ENCODE measurements around the gene PPP1R37. TPM values are rescaled to one million over a fixed set of nuclear protein-coding genes. Genes with fewer than 3 reads are reported as not detected.

The PPP1R37 gene
- total and polyA plus RNA-seq, 2 of the 13 experiments (the other 11 are each of a cell fraction or from before 2014, with no cell fraction given) = 9.0 to 14.3 TPM

DNA sequence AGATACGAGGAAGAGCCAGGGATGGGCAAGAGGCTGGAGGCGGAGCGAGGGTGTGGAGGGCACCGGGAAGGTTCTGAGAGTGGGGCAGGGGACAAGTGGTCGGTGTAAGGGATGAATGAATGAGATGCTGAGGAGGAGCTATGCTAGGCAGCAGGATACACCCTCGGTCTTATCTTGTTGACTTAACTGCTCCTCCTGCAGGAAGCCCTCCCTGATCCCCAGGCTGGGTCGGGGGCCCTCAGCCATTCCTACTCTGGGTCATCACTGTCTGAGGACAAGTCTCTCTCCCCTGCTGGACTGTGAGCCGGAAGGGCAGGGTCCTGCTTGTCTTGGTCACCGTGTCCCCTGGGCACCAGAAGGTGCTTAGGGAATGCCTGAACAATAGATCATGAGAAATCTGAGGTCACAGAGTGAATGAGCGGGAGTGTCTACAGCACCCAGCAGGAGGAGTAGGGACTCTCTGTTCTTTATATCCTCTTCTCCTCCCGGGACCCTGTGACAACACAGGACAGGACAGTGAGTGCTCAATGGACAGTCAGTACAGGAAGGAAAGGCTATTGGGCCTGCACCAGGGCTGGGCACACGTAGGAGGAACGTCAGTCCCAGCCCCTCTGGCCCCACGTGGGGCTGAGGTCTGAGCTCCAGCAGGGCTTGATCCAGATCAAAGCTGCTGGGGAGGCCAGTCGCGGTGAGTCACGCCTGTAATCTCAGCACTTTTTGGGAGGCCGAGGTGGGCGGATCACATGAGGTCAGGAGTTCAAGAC is 61.3 kb downstream of the PPP1R37 start (continued):
- TF ChIP-seq, protein P1, sequence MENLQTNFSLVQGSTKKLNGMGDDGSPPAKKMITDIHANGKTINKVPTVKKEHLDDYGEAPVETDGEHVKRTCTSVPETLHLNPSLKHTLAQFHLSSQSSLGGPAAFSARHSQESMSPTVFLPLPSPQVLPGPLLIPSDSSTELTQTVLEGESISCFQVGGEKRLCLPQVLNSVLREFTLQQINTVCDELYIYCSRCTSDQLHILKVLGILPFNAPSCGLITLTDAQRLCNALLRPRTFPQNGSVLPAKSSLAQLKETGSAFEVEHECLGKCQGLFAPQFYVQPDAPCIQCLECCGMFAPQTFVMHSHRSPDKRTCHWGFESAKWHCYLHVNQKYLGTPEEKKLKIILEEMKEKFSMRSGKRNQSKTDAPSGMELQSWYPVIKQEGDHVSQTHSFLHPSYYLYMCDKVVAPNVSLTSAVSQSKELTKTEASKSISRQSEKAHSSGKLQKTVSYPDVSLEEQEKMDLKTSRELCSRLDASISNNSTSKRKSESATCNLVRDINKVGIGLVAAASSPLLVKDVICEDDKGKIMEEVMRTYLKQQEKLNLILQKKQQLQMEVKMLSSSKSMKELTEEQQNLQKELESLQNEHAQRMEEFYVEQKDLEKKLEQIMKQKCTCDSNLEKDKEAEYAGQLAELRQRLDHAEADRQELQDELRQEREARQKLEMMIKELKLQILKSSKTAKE (CRISPR knock-in tag; IDR thresholded peaks at IDR 0.05; ENCODE audit: borderline replicate concordance) = peak; percentile 75; the same call in 1 of the 2 replicates
- peak; percentile 78; the same call in 1 of the 2 replicates for TF ChIP-seq ZNF331 (CRISPR knock-in tag; IDR thresholded peaks at IDR 0.05)
- TF ChIP-seq NFYB (CRISPR knock-in tag; IDR thresholded peaks at IDR 0.05) = peak; percentile 69
- TF ChIP-seq PITX1 (CRISPR knock-in tag; IDR thresholded peaks at IDR 0.05) = peak; percentile 48
- TF ChIP-seq SOX13 (IDR thresholded peaks at IDR 0.05) = no peak
- TF ChIP-seq SOX13 (CRISPR knock-in tag; conservative IDR thresholded peaks at IDR 0.05 in 1 of 2, IDR thresholded peaks at IDR 0.05 in 1 of 2) = peak in 1 of 2 experiments; percentile 64; a peak in 2 of 4 replicates
- TF ChIP-seq, protein P2, sequence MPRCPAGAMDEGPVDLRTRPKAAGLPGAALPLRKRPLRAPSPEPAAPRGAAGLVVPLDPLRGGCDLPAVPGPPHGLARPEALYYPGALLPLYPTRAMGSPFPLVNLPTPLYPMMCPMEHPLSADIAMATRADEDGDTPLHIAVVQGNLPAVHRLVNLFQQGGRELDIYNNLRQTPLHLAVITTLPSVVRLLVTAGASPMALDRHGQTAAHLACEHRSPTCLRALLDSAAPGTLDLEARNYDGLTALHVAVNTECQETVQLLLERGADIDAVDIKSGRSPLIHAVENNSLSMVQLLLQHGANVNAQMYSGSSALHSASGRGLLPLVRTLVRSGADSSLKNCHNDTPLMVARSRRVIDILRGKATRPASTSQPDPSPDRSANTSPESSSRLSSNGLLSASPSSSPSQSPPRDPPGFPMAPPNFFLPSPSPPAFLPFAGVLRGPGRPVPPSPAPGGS (CRISPR knock-in tag; IDR thresholded peaks at IDR 0.05) = 0 out of 2 replicates have a peak, but pooled peaks have one; percentile 32
- TF ChIP-seq, protein P3, sequence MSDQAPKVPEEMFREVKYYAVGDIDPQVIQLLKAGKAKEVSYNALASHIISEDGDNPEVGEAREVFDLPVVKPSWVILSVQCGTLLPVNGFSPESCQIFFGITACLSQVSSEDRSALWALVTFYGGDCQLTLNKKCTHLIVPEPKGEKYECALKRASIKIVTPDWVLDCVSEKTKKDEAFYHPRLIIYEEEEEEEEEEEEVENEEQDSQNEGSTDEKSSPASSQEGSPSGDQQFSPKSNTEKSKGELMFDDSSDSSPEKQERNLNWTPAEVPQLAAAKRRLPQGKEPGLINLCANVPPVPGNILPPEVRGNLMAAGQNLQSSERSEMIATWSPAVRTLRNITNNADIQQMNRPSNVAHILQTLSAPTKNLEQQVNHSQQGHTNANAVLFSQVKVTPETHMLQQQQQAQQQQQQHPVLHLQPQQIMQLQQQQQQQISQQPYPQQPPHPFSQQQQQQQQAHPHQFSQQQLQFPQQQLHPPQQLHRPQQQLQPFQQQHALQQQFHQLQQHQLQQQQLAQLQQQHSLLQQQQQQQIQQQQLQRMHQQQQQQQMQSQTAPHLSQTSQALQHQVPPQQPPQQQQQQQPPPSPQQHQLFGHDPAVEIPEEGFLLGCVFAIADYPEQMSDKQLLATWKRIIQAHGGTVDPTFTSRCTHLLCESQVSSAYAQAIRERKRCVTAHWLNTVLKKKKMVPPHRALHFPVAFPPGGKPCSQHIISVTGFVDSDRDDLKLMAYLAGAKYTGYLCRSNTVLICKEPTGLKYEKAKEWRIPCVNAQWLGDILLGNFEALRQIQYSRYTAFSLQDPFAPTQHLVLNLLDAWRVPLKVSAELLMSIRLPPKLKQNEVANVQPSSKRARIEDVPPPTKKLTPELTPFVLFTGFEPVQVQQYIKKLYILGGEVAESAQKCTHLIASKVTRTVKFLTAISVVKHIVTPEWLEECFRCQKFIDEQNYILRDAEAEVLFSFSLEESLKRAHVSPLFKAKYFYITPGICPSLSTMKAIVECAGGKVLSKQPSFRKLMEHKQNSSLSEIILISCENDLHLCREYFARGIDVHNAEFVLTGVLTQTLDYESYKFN (CRISPR knock-in tag; conservative IDR thresholded peaks at IDR 0.05) = peak; percentile 79
- no peak for TF ChIP-seq ZMAT3 (CRISPR knock-in tag; conservative IDR thresholded peaks at IDR 0.05)
- TF ChIP-seq CBFB (CRISPR knock-in tag; IDR thresholded peaks at IDR 0.05) = 0 out of 2 replicates have a peak, but pooled peaks have one; percentile 59
- TF ChIP-seq ZNF619 (CRISPR knock-in tag; IDR thresholded peaks at IDR 0.05) = no peak
- TF ChIP-seq ZNF501 (CRISPR knock-in tag; IDR thresholded peaks at IDR 0.05) = peak; percentile 42; the same call in 1 of the 2 replicates
- no peak for TF ChIP-seq ZNF546 (CRISPR knock-in tag; conservative IDR thresholded peaks at IDR 0.05)
- TF ChIP-seq, protein P4, sequence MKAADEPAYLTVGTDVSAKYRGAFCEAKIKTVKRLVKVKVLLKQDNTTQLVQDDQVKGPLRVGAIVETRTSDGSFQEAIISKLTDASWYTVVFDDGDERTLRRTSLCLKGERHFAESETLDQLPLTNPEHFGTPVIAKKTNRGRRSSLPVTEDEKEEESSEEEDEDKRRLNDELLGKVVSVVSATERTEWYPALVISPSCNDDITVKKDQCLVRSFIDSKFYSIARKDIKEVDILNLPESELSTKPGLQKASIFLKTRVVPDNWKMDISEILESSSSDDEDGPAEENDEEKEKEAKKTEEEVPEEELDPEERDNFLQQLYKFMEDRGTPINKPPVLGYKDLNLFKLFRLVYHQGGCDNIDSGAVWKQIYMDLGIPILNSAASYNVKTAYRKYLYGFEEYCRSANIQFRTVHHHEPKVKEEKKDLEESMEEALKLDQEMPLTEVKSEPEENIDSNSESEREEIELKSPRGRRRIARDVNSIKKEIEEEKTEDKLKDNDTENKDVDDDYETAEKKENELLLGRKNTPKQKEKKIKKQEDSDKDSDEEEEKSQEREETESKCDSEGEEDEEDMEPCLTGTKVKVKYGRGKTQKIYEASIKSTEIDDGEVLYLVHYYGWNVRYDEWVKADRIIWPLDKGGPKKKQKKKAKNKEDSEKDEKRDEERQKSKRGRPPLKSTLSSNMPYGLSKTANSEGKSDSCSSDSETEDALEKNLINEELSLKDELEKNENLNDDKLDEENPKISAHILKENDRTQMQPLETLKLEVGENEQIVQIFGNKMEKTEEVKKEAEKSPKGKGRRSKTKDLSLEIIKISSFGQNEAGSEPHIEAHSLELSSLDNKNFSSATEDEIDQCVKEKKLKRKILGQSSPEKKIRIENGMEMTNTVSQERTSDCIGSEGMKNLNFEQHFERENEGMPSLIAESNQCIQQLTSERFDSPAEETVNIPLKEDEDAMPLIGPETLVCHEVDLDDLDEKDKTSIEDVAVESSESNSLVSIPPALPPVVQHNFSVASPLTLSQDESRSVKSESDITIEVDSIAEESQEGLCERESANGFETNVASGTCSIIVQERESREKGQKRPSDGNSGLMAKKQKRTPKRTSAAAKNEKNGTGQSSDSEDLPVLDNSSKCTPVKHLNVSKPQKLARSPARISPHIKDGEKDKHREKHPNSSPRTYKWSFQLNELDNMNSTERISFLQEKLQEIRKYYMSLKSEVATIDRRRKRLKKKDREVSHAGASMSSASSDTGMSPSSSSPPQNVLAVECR (CRISPR knock-in tag; IDR thresholded peaks at IDR 0.05; ENCODE audit: borderline replicate concordance) = peak; percentile 17; the same call in 1 of the 2 replicates
- peak; percentile 93 for TF ChIP-seq JUN (CRISPR knock-in tag; IDR thresholded peaks at IDR 0.05)
- TF ChIP-seq SYNCRIP (IDR thresholded peaks at IDR 0.05; ENCODE audit: insufficient read depth, low read depth, low read length) = no peak
- no peak for TF ChIP-seq ZNF17 (CRISPR knock-in tag; IDR thresholded peaks at IDR 0.05)

All from HepG2 (cell line).